DOHH2 (cell line): ENCODE measurements around the gene DCAF11.

Experiments
- H3F3A ChIP-seq: fragments of 200-600 bp; sonication (generic), shearing (Covaris generic); 2 replicates; pipeline ENCODE4 v1.6.0; 2016; ENCODE audit warnings: antibody characterized with exemption, mild to moderate bottlenecking; ENCODE audit not compliant: control insufficient read depth, insufficient read depth
- H3K27ac ChIP-seq: fragments of 200-600 bp; sonication (generic); 2 replicates; pipeline ENCODE4 v1.5.1; 2014; ENCODE audit warnings: low read depth, mild to moderate bottlenecking, low read length, moderate library complexity
- H3K27me3 ChIP-seq: fragments of 200-600 bp; sonication (generic); 2 replicates; pipeline ENCODE4 v1.6.1; 2014; ENCODE audit warnings: mild to moderate bottlenecking, low read length, mixed read lengths; ENCODE audit not compliant: control insufficient read depth
- H3K36me3 ChIP-seq: fragments of 200-600 bp; sonication (generic); 2 replicates; pipeline ENCODE4 v1.6.1; 2014; ENCODE audit warnings: mild to moderate bottlenecking, low read length, moderate library complexity, mixed read lengths; ENCODE audit not compliant: control insufficient read depth
- H3K4me1 ChIP-seq: fragments of 200-600 bp; sonication (generic); 2 replicates; pipeline ENCODE4 v1.6.1; 2014; ENCODE audit warnings: mild to moderate bottlenecking, low read length, mixed read lengths; ENCODE audit not compliant: control insufficient read depth
- H3K4me2 ChIP-seq: fragments of 200-600 bp; sonication (generic); 2 replicates; pipeline ENCODE4 v1.6.0; 2014; ENCODE audit warnings: mild to moderate bottlenecking, low read length, moderate library complexity
- H3K4me3 ChIP-seq: fragments of 200-600 bp; sonication (generic); 2 replicates; pipeline ENCODE4 v1.5.1; 2014; ENCODE audit warnings: mild to moderate bottlenecking, low read length, mixed read lengths
- H3K79me2 ChIP-seq: fragments of 200-600 bp; sonication (generic); 2 replicates; pipeline ENCODE4 v1.6.1; 2014; ENCODE audit warnings: mild to moderate bottlenecking, low read length, mixed read lengths; ENCODE audit not compliant: control insufficient read depth
- H3K9me2 ChIP-seq: fragments of 200-600 bp; sonication (generic); replicated peaks from 2 replicates; pipeline ENCODE4 v1.6.1; 2014; ENCODE audit warnings: mild to moderate bottlenecking, low read length, mixed read lengths; ENCODE audit not compliant: control insufficient read depth
- H3K9me3 ChIP-seq: fragments of 200-600 bp; sonication (generic); 2 replicates; pipeline ENCODE4 v1.6.1; 2014; ENCODE audit warnings: antibody characterized with exemption, low read length, mixed read lengths; ENCODE audit not compliant: control insufficient read depth, insufficient read depth
- H4K20me1 ChIP-seq: fragments of 200-600 bp; sonication (generic); 2 replicates; pipeline ENCODE4 v1.6.0; 2014; ENCODE audit warnings: low read depth, mild to moderate bottlenecking, antibody characterized with exemption, low read length, moderate library complexity; ENCODE audit not compliant: control insufficient read depth, insufficient read depth
- CTCF ChIP-seq: fragments of 200-600 bp; sonication (generic); IDR thresholded peaks from one replicate; pipeline ENCODE4 v1.5.1; 2014; ENCODE audit warnings: antibody characterized with exemption, mild to moderate bottlenecking, low read depth, low read length; ENCODE audit not compliant: poor library complexity, severe bottlenecking
- EZH2phosphoT487 ChIP-seq: fragments of 200-600 bp; sonication (generic); IDR thresholded peaks from 2 replicates; pipeline ENCODE4 v1.6.1; 2017; ENCODE audit warnings: borderline replicate concordance, mild to moderate bottlenecking, antibody characterized with exemption, low read length, moderate library complexity, mixed read lengths

Gene DCAF11

GRCh38 chr14:24096545-24097181 is 17.9 kb upstream of the DCAF11 start:
- no peak overlapping the region for H3K27ac ChIP-seq
- peaks cover 22% of the 10 kb centered on the region for H3K4me1 ChIP-seq
- no peak overlapping the region for H3K4me3 ChIP-seq
- peaks cover 14% of the 10 kb centered on the region for H3F3A ChIP-seq
- H4K20me1 ChIP-seq, result no peaks in the 10 kb centered on the region
- no peaks in the 10 kb centered on the region for H3K9me3 ChIP-seq
- H3K79me2 ChIP-seq, result peaks cover 17% of the 10 kb centered on the region
- H3K27me3 ChIP-seq, result no peaks in the 10 kb centered on the region
- TF ChIP-seq EZH2phosphoT487, result no peak
- no peak for TF ChIP-seq CTCF
- no peak overlapping the region for H3K4me2 ChIP-seq
- H3K36me3 ChIP-seq, result peaks cover 49% of the 10 kb centered on the region
- H3K9me2 ChIP-seq, result no peaks in the 10 kb centered on the region

GRCh38 chr14:24098229-24098926 is 16.2 kb upstream of the DCAF11 start:
- H3K9me3 ChIP-seq, result no peaks in the 10 kb centered on the region
- H3K4me3 ChIP-seq, result no peak overlapping the region
- TF ChIP-seq EZH2phosphoT487 (no peak), CTCF (no peak)
- H3K9me2 ChIP-seq, result no peaks in the 10 kb centered on the region
- H3K27ac ChIP-seq, result no peak overlapping the region
- H3K4me1 ChIP-seq, result peaks cover 17% of the 10 kb centered on the region
- peaks cover 54% of the 10 kb centered on the region for H3K36me3 ChIP-seq
- peaks cover 17% of the 10 kb centered on the region for H3K79me2 ChIP-seq
- H3K4me2 ChIP-seq, result no peak overlapping the region
- H3F3A ChIP-seq, result peaks cover 8% of the 10 kb centered on the region; the same call in 1 of the 2 replicates
- H4K20me1 ChIP-seq, result no peaks in the 10 kb centered on the region
- no peaks in the 10 kb centered on the region for H3K27me3 ChIP-seq

DNA sequence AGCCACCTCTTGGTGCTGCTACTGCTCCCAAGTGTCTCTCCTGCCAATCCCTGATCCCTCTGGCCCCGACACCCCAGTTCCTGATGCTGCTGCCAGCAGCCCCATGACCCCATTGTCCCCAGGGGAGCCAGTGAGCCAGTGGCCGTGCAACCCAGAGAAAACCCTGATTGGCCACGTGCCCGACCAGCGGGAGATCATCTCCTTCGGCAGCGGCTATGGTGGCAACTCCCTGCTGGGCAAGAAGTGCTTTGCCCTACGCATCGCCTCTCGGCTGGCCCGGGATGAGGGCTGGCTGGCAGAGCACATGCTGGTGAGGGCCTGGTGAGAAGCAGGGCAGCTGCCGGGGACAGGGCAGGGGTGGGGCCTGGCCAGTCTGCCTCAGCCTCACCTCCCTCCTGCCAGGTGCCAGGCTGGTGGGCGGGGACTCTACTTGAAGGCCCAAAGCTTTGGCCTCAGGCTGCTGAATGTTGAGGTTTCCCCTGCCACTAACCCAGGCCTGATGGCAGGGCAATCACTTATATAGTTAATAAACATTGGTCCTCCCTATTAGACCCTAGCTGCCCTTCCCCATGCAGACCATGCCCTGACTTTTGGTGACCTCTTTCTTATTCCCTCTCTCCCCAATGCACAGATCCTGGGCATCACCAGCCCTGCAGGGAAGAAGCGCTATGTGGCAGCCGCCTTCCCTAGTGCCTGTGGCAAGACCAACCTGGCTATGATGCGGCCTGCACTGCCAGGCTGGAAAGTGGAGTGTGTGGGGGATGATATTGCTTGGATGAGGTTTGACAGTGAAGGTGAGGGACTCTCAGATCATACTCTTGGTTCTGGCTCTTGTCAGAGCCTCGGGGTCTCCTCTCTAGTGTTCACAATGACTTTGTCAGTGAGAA is 15.4 kb upstream of the DCAF11 start:
- Histone ChIP-seq H3K9me2 (no peaks in the 10 kb centered on the region), H3F3A (peaks cover 8% of the 10 kb centered on the region; the same call in 1 of the 2 replicates), H3K4me3 (no peak overlapping the region), H3K27me3 (no peaks in the 10 kb centered on the region), H3K4me2 (no peak overlapping the region), H3K27ac (no peak overlapping the region), H3K9me3 (no peaks in the 10 kb centered on the region), H3K79me2 (peaks cover 17% of the 10 kb centered on the region), H3K36me3 (peaks cover 58% of the 10 kb centered on the region), H3K4me1 (peaks cover 12% of the 10 kb centered on the region), H4K20me1 (no peaks in the 10 kb centered on the region)
- TF ChIP-seq CTCF, result no peak
- no peak for TF ChIP-seq EZH2phosphoT487
